ENCODE results near the gene JMJD1C. TPM values are rescaled to one million over a fixed set of nuclear protein-coding genes. Genes with fewer than 3 reads are reported as not detected.
A peak's percentile ranks its signal among the peaks of the same experiment; 100 is the strongest.

Gene JMJD1C
- total RNA-seq, 1 experiment from 2014 or later = 139 TPM

GRCh38 chr10:63283093-63283492, 182.7 kb downstream of the JMJD1C start:
- Histone ChIP-seq H3K9ac (ENCODE audit: low read length) (no peak overlapping the region), H3K27me3 (ENCODE audit: low read length) (no peaks in the 10 kb centered on the region), H3K27ac (ENCODE audit: low read length) (no peak overlapping the region), H3K4me1 (ENCODE audit: insufficient read depth, low read length) (peaks cover 6% of the 10 kb centered on the region), H3K9me2 (replicated peaks; ENCODE audit: low read length) (no peaks in the 10 kb centered on the region), H3K4me2 (ENCODE audit: low read length) (no peak overlapping the region), H3K79me2 (ENCODE audit: low read length) (peaks cover 16% of the 10 kb centered on the region; the same call in 1 of the 2 replicates), H3K9me3 (ENCODE audit: low read length) (peaks cover 9% of the 10 kb centered on the region; the same call in 1 of the 2 replicates), H4K20me1 (ENCODE audit: low read length) (no peaks in the 10 kb centered on the region), H3K4me3 (ENCODE audit: low read length) (no peak overlapping the region), H3K36me3 (ENCODE audit: low read depth, low read length) (peaks cover 14% of the 10 kb centered on the region; the same call in 1 of the 2 replicates), H2AFZ (ENCODE audit: low read length) (no peak overlapping the region), H3F3A (ENCODE audit: low read length, unreplicated experiment) (peaks cover 4% of the 10 kb centered on the region)
- no peak for TF ChIP-seq CTCF (conservative IDR thresholded peaks at IDR 0.05; ENCODE audit: low read depth, low read length)
- no peak for TF ChIP-seq EZH2 (IDR thresholded peaks at IDR 0.05; ENCODE audit: low read length, unreplicated experiment)
- TF ChIP-seq EZH2phosphoT487 (IDR thresholded peaks at IDR 0.05; ENCODE audit: borderline replicate concordance, low read length) = no peak
- intact Hi-C loops (cut with micrococcal nuclease) = no loop called here
- ATAC-seq (peak; percentile 62), DNase-seq (no peak)
- ChIA-PET CTCF (interaction anchor here (0.7 kb wide), 1 partner anchor 117 kb away, joined by 12 read pairs; no protein-coding TSS in a partner anchor), POLR2A (ENCODE audit: unreplicated experiment) (interaction anchor here (0.5 to 1.0 kb wide), 2 partner anchors 14 to 88 kb away, joined by 3 read pairs; no protein-coding TSS in a partner anchor)
- BruUV-seq (replicated peaks) = no TSS peak

- ATAC-seq = no peak
- Histone ChIP-seq H3K9ac (ENCODE audit: low read length) (no peak overlapping the region), H3K27me3 (ENCODE audit: low read length) (no peaks in the 10 kb centered on the region), H3K4me3 (ENCODE audit: low read length) (no peak overlapping the region), H3K36me3 (ENCODE audit: low read depth, low read length) (peaks cover 12% of the 10 kb centered on the region; the same call in 1 of the 2 replicates), H3K9me3 (ENCODE audit: low read length) (peaks cover 9% of the 10 kb centered on the region; the same call in 1 of the 2 replicates), H4K20me1 (ENCODE audit: low read length) (no peaks in the 10 kb centered on the region), H3K4me2 (ENCODE audit: low read length) (no peak overlapping the region), H3K4me1 (ENCODE audit: insufficient read depth, low read length) (no peaks in the 10 kb centered on the region), H3K27ac (ENCODE audit: low read length) (no peak overlapping the region), H3K79me2 (ENCODE audit: low read length) (peaks cover 16% of the 10 kb centered on the region; the same call in 1 of the 2 replicates), H3K9me2 (replicated peaks; ENCODE audit: low read length) (no peaks in the 10 kb centered on the region), H3F3A (ENCODE audit: low read length, unreplicated experiment) (no peaks in the 10 kb centered on the region), H2AFZ (ENCODE audit: low read length) (no peak overlapping the region)
- intact Hi-C loops (cut with micrococcal nuclease) = no loop called here
- TF ChIP-seq CTCF (conservative IDR thresholded peaks at IDR 0.05; ENCODE audit: low read depth, low read length) = no peak
- no peak for TF ChIP-seq EZH2phosphoT487 (IDR thresholded peaks at IDR 0.05; ENCODE audit: borderline replicate concordance, low read length)
- no peak for TF ChIP-seq EZH2 (IDR thresholded peaks at IDR 0.05; ENCODE audit: low read length, unreplicated experiment)
- ChIA-PET POLR2A (ENCODE audit: unreplicated experiment) (no interaction called here), CTCF (interaction anchor here (0.7 kb wide), 1 partner anchor 1151 kb away, joined by 3 read pairs; no protein-coding TSS in a partner anchor)
- no TSS peak for BruUV-seq (replicated peaks)
- no peak for DNase-seq
Observed at GRCh38 chr10:63281967-63282366, 183.8 kb downstream of the JMJD1C start.

- TF ChIP-seq EZH2phosphoT487 (IDR thresholded peaks at IDR 0.05; ENCODE audit: borderline replicate concordance, low read length) = no peak
- no peak for TF ChIP-seq EZH2 (IDR thresholded peaks at IDR 0.05; ENCODE audit: low read length, unreplicated experiment)
- TF ChIP-seq CTCF (conservative IDR thresholded peaks at IDR 0.05; ENCODE audit: low read depth, low read length) = no peak
- H3K9me2 ChIP-seq (replicated peaks; ENCODE audit: low read length) = no peaks in the 10 kb centered on the region
- peaks cover 10% of the 10 kb centered on the region; the same call in 1 of the 2 replicates for H3K79me2 ChIP-seq (ENCODE audit: low read length)
- BruUV-seq (replicated peaks) = no TSS peak
- no peak for DNase-seq
- H4K20me1 ChIP-seq (ENCODE audit: low read length) = no peaks in the 10 kb centered on the region
- no peaks in the 10 kb centered on the region for H3K9me3 ChIP-seq (ENCODE audit: low read length)
- POLR2A ChIA-PET (ENCODE audit: unreplicated experiment) = interaction anchor here (0.6 kb wide), 1 partner anchor 24 kb away, joined by 4 read pairs; no protein-coding TSS in a partner anchor
- no peak overlapping the region for H3K4me2 ChIP-seq (ENCODE audit: low read length)
- intact Hi-C loops (cut with micrococcal nuclease) = no loop called here
- no peak overlapping the region for H3K9ac ChIP-seq (ENCODE audit: low read length)
- no peak for ATAC-seq
- H3K27ac ChIP-seq (ENCODE audit: low read length) = no peak overlapping the region
- no peak overlapping the region for H2AFZ ChIP-seq (ENCODE audit: low read length)
- CTCF ChIA-PET = no interaction called here
- H3K4me1 ChIP-seq (ENCODE audit: insufficient read depth, low read length) = no peaks in the 10 kb centered on the region
- no peaks in the 10 kb centered on the region for H3K36me3 ChIP-seq (ENCODE audit: low read depth, low read length)
- no peaks in the 10 kb centered on the region for H3K27me3 ChIP-seq (ENCODE audit: low read length)
- no peak overlapping the region for H3K4me3 ChIP-seq (ENCODE audit: low read length)
- no peaks in the 10 kb centered on the region for H3F3A ChIP-seq (ENCODE audit: low read length, unreplicated experiment)
Observed at GRCh38 chr10:63280386-63280785, 185.4 kb downstream of the JMJD1C start.

All from PC-3 (cell line).